Measurements from ENCODE around the gene TMC3. TPM values are rescaled to one million over a fixed set of nuclear protein-coding genes. Genes with fewer than 3 reads are reported as not detected.

Gene TMC3
- total and polyA plus RNA-seq, 10 of the 15 experiments (the other 5 are each of a cell fraction or from before 2014, with no cell fraction given) = 0.03 to 0.04 (median 0.04) TPM; not detected in 7

GRCh38 chr15:81301385-81301784, 72.6 kb downstream of the TMC3 start:
- BruUV-seq (replicated peaks) = TSS peak; percentile 84
- TF ChIP-seq CREB1 (IDR thresholded peaks at IDR 0.05; ENCODE audit: low read depth) = no peak
- TF ChIP-seq LARP7 (IDR thresholded peaks at IDR 0.05) = peak; percentile 15; the same call in 1 of the 2 replicates
- no peak overlapping the region for H2AFZ ChIP-seq (ENCODE audit: control insufficient read depth, low read depth, low read length)
- in situ Hi-C loops (cut with MboI) (no loop called here), intact Hi-C loops (cut with micrococcal nuclease; ENCODE audit: unreplicated experiment) (no loop called here)
- peak overlapping the region; percentile 91 for H3K4me2 ChIP-seq (ENCODE audit: control insufficient read depth, insufficient read depth)
- peak overlapping the region; percentile 62 for H3K4me3 ChIP-seq
- no peaks in the 10 kb centered on the region for H4K20me1 ChIP-seq (ENCODE audit: control insufficient read depth, insufficient read depth)
- H3K4me1 ChIP-seq (ENCODE audit: control insufficient read depth, insufficient read depth, low read length) = peaks cover 57% of the 10 kb centered on the region
- ChIA-PET SMC1A (ENCODE audit: uncharacterized antibody, unreplicated experiment) (interaction anchor here (0.9 to 5.3 kb wide), 17 partner anchors 9 to 288 kb away, joined by 3 to 107 read pairs (median 7); partner anchors contain the start of gene STARD5), RAD21 (ENCODE audit: unreplicated experiment) (interaction anchor here (0.6 to 5.6 kb wide), 15 partner anchors 9 to 303 kb away, joined by 3 to 83 read pairs (median 6); partner anchors contain the start of genes STARD5 and TLNRD1), CTCF (interaction anchor here (0.9 to 4.8 kb wide), 10 partner anchors 8 to 36 kb away, joined by 3 to 50 read pairs (median 8); no protein-coding TSS in a partner anchor), POLR2A (interaction anchor here (0.5 to 7.0 kb wide), 10 partner anchors 9 to 1299 kb away, joined by 3 to 103 read pairs (median 5); no protein-coding TSS in a partner anchor)
- no peaks in the 10 kb centered on the region for H3K27me3 ChIP-seq (replicated peaks in 1 of 2; ENCODE audit: control insufficient read depth in 2 of 2, insufficient read depth in 2 of 2, low read length in 1 of 2)
- no peaks in the 10 kb centered on the region for H3K9me3 ChIP-seq (replicated peaks; ENCODE audit: control insufficient read depth, insufficient read depth, low read length)
- H3K79me2 ChIP-seq (ENCODE audit: control insufficient read depth, insufficient read depth, low read length) = peaks cover 86% of the 10 kb centered on the region
- WGBS (ENCODE audit: insufficient coverage, insufficient replicate concordance, low lambda C conversion rate, missing lambda C conversion rate) = 8% methylated on average over 4 of the region's 4 CpGs
- ATAC-seq (peak; percentile 13), FAIRE-seq (no peak), DNase-seq (ENCODE audit: low read depth, low spot score) (no peak)
- peak overlapping the region; percentile 79; the same call in 1 of the 2 replicates for H3K9ac ChIP-seq (ENCODE audit: control insufficient read depth, insufficient read depth, low read length)
- H3K27ac ChIP-seq (ENCODE audit: control insufficient read depth, insufficient read depth) = peak overlapping the region; percentile 99
- peaks cover 16 to 33% of the 10 kb centered on the region in 2 experiments for H3K36me3 ChIP-seq (ENCODE audit: control insufficient read depth in 2 of 2, insufficient read depth in 2 of 2, low read length in 1 of 2)

DNA sequence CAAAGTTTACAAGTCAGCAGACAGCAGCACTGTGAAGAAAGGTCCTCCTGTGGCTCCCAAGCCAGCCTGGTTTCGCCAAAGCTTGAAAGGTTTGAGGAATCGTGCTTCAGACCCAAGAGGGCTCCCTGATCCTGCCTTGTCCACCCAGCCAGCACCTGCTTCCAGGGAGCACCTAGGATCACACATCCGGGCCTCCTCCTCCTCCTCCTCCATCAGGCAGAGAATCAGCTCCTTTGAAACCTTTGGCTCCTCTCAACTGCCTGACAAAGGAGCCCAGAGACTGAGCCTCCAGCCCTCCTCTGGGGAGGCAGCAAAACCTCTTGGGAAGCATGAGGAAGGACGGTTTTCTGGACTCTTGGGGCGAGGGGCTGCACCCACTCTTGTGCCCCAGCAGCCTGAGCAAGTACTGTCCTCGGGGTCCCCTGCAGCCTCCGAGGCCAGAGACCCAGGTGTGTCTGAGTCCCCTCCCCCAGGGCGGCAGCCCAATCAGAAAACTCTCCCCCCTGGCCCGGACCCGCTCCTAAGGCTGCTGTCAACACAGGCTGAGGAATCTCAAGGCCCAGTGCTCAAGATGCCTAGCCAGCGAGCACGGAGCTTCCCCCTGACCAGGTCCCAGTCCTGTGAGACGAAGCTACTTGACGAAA, 74.3 kb downstream of the TMC3 start:
- Histone ChIP-seq H3K4me1 (ENCODE audit: control insufficient read depth, insufficient read depth, low read length) (peaks cover 64% of the 10 kb centered on the region), H3K36me3 (ENCODE audit: control insufficient read depth in 2 of 2, insufficient read depth in 2 of 2, low read length in 1 of 2) (peaks cover 7 to 23% of the 10 kb centered on the region in 2 experiments), H3K9me3 (replicated peaks; ENCODE audit: control insufficient read depth, insufficient read depth, low read length) (no peaks in the 10 kb centered on the region), H3K27me3 (replicated peaks in 1 of 2; ENCODE audit: control insufficient read depth in 2 of 2, insufficient read depth in 2 of 2, low read length in 1 of 2) (no peaks in the 10 kb centered on the region), H3K79me2 (ENCODE audit: control insufficient read depth, insufficient read depth, low read length) (peaks cover 96% of the 10 kb centered on the region), H2AFZ (ENCODE audit: control insufficient read depth, low read depth, low read length) (no peak overlapping the region), H3K27ac (ENCODE audit: control insufficient read depth, insufficient read depth) (peak overlapping the region; percentile 99), H3K4me3 (peak overlapping the region; percentile 75), H4K20me1 (ENCODE audit: control insufficient read depth, insufficient read depth) (no peaks in the 10 kb centered on the region), H3K9ac (ENCODE audit: control insufficient read depth, insufficient read depth, low read length) (peak overlapping the region; percentile 79), H3K4me2 (ENCODE audit: control insufficient read depth, insufficient read depth) (peak overlapping the region; percentile 100)
- intact Hi-C loops (cut with micrococcal nuclease; ENCODE audit: unreplicated experiment) = loop anchor here (10.0 kb wide), 1 partner anchor 745 kb away; the partner anchor contains the start of gene MEX3B
- in situ Hi-C loops (cut with MboI) = loop anchor here (10.0 to 25.0 kb wide), 5 partner anchors 305 to 1913 kb away; partner anchors contain the start of genes HDGFL3 and RPS17
- ChIA-PET POLR2A (interaction anchor here (1.1 to 7.0 kb wide), 9 partner anchors 8 to 24 kb away, joined by 3 to 103 read pairs (median 5); partner anchors contain the start of gene STARD5), CTCF (interaction anchor here (0.6 to 4.4 kb wide), 12 partner anchors 8 to 37 kb away, joined by 3 to 45 read pairs (median 6); no protein-coding TSS in a partner anchor), RAD21 (ENCODE audit: unreplicated experiment) (interaction anchor here (0.8 to 3.0 kb wide), 10 partner anchors 9 to 37 kb away, joined by 3 to 16 read pairs (median 6); partner anchors contain the start of gene STARD5), SMC1A (ENCODE audit: uncharacterized antibody, unreplicated experiment) (interaction anchor here (0.8 to 5.3 kb wide), 13 partner anchors 8 to 286 kb away, joined by 3 to 55 read pairs (median 4); no protein-coding TSS in a partner anchor)
- FAIRE-seq (no peak), ATAC-seq (no peak), DNase-seq (ENCODE audit: low read depth, low spot score) (no peak)
- no TSS peak for BruUV-seq (replicated peaks)
- WGBS (ENCODE audit: insufficient coverage, insufficient replicate concordance, low lambda C conversion rate, missing lambda C conversion rate) = 48% methylated on average over 12 of the region's 14 CpGs
- no peak for TF ChIP-seq RAD51 (IDR thresholded peaks at IDR 0.05)
- no peak for TF ChIP-seq KLF5 (IDR thresholded peaks at IDR 0.05; ENCODE audit: partially characterized antibody)
- TF ChIP-seq CHD1 (IDR thresholded peaks at IDR 0.05; ENCODE audit: low read depth, low read length) = 0 out of 2 replicates have a peak, but pooled peaks have one; percentile 42
- TF ChIP-seq, protein P1, sequence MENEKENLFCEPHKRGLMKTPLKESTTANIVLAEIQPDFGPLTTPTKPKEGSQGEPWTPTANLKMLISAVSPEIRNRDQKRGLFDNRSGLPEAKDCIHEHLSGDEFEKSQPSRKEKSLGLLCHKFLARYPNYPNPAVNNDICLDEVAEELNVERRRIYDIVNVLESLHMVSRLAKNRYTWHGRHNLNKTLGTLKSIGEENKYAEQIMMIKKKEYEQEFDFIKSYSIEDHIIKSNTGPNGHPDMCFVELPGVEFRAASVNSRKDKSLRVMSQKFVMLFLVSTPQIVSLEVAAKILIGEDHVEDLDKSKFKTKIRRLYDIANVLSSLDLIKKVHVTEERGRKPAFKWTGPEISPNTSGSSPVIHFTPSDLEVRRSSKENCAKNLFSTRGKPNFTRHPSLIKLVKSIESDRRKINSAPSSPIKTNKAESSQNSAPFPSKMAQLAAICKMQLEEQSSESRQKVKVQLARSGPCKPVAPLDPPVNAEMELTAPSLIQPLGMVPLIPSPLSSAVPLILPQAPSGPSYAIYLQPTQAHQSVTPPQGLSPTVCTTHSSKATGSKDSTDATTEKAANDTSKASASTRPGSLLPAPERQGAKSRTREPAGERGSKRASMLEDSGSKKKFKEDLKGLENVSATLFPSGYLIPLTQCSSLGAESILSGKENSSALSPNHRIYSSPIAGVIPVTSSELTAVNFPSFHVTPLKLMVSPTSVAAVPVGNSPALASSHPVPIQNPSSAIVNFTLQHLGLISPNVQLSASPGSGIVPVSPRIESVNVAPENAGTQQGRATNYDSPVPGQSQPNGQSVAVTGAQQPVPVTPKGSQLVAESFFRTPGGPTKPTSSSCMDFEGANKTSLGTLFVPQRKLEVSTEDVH (IDR thresholded peaks at IDR 0.05; ENCODE audit: low read depth, partially characterized antibody) = no peak
- no peak for TF ChIP-seq E2F4 (IDR thresholded peaks at IDR 0.05; ENCODE audit: low read depth, low read length)
- peak; percentile 39; the same call in 1 of the 2 replicates for TF ChIP-seq LARP7 (IDR thresholded peaks at IDR 0.05)
- no peak for TF ChIP-seq POU2F2 (IDR thresholded peaks at IDR 0.05; ENCODE audit: borderline replicate concordance, low read depth, low read length)
- no peak for TF ChIP-seq CHD4 (IDR thresholded peaks at IDR 0.05)
- no peak for TF ChIP-seq TCF12 (IDR thresholded peaks at IDR 0.05; ENCODE audit: low read depth, low read length)
- TF ChIP-seq MXI1 (IDR thresholded peaks at IDR 0.05; ENCODE audit: low read depth, low read length) = no peak
